GM12891 (cell line): ENCODE results near the gene STK39.

Experiments used
- POLR2A ChIP-seq: IDR thresholded peaks from 2 replicates; pipeline ENCODE4 v1.6.1; 2011; ENCODE audit warnings: low read depth, low read length, control low read depth
- TAF1 ChIP-seq: IDR thresholded peaks from 2 replicates; pipeline ENCODE4 v1.6.1; 2011; ENCODE audit warnings: low read depth, low read length, control low read depth

DNA sequence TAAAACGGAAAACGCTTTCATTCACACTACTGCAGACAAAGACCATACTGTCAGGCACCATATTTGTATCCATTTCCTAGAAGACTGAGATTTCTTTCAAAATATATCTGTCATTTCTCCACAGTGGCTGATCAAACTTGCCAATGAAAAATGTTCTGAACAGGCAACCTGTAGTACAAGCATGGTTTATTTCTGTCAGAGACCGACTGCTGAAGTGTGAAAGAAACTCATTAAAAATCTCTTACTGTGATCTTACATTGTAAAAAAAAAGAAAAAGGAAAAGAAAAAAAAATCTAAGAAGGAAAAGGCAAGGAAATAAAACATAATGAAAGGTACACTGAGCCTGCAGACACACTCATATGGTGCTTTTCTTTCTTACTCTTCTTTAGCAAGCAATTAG is 184.5 kb downstream of the STK39 start:
- TF ChIP-seq TAF1 (no peak), POLR2A (no peak)
